Superior temporal gyrus (tissue), 1 donor: ENCODE measurements around the gene MACC1.

Experiments used
- DNase-seq: peaks from one replicate; pipeline ENCODE4 v3.0.0-alpha.2; 2016; ENCODE audit errors: extremely low spot score

The MACC1 gene

GRCh38 chr7:20229646-20230500 lies 12.7 kb upstream of the MACC1 start:
- DNase-seq = no peak

- DNase-seq = no peak
Observed at GRCh38 chr7:20229081-20229480, 11.9 kb upstream of the MACC1 start.

GRCh38 chr7:20228654-20229053 lies 11.5 kb upstream of the MACC1 start:
- DNase-seq = no peak

- no peak for DNase-seq
Observed at GRCh38 chr7:20227291-20227795, 10.2 kb upstream of the MACC1 start.

- DNase-seq = no peak
Observed at GRCh38 chr7:20226860-20227259, 9.7 kb upstream of the MACC1 start.

GRCh38 chr7:20225384-20225783 lies 8.2 kb upstream of the MACC1 start:
- no peak for DNase-seq

- DNase-seq = no peak
Observed at GRCh38 chr7:20224025-20224424, 6.8 kb upstream of the MACC1 start.

- DNase-seq = no peak
Observed at GRCh38 chr7:20223356-20223755, 6.2 kb upstream of the MACC1 start.

- no peak for DNase-seq
Observed at GRCh38 chr7:20222219-20222828, 5.1 kb upstream of the MACC1 start.

- no peak for DNase-seq
Observed at GRCh38 chr7:20220921-20221547, 3.9 kb upstream of the MACC1 start.

GRCh38 chr7:20220293-20220761 lies 3.1 kb upstream of the MACC1 start:
- DNase-seq = no peak

- no peak for DNase-seq
Observed at GRCh38 chr7:20219446-20220292, 2.5 kb upstream of the MACC1 start.

- DNase-seq = no peak
Observed at GRCh38 chr7:20219062-20219445, 1.9 kb upstream of the MACC1 start.

GRCh38 chr7:20218279-20218678 lies 1.1 kb upstream of the MACC1 start:
- DNase-seq = no peak

GRCh38 chr7:20216406-20217036 lies 663 bp downstream of the MACC1 start:
- DNase-seq = no peak

- DNase-seq = no peak
Observed at GRCh38 chr7:20214921-20215669, 2.1 kb downstream of the MACC1 start.

GRCh38 chr7:20214132-20214531 lies 3.1 kb downstream of the MACC1 start:
- DNase-seq = no peak

- no peak for DNase-seq
Observed at GRCh38 chr7:20213378-20213777, 3.8 kb downstream of the MACC1 start.

GRCh38 chr7:20211376-20211775 lies 5.8 kb downstream of the MACC1 start:
- no peak for DNase-seq

GRCh38 chr7:20208651-20209307 lies 8.4 kb downstream of the MACC1 start:
- no peak for DNase-seq
